Measurements from ENCODE around the gene DAB2IP. TPM values are rescaled to one million over a fixed set of nuclear protein-coding genes. Genes with fewer than 3 reads are reported as not detected.

The DAB2IP gene
- total and polyA plus RNA-seq, 2 experiments from 2014 or later = 8.9 to 42.8 TPM

- no peak for TF ChIP-seq ZNF462 (CRISPR knock-in tag; IDR thresholded peaks at IDR 0.05)
Observed at GRCh38 chr9:121786998-121787422, 135.6 kb downstream of the DAB2IP start (continued).

- TF ChIP-seq REST (IDR thresholded peaks at IDR 0.05; ENCODE audit: unreplicated experiment) (no peak), ZNF331 (CRISPR knock-in tag; IDR thresholded peaks at IDR 0.05; ENCODE audit: low read depth) (no peak), EZH2 (IDR thresholded peaks at IDR 0.05; ENCODE audit: low read depth, unreplicated experiment) (no peak), CTCF (conservative IDR thresholded peaks at IDR 0.05; ENCODE audit: low read depth in 2 of 2) (no peak)
- peaks cover 12% of the 10 kb centered on the region for H3K27me3 Mint-ChIP-seq (ENCODE audit: insufficient read depth, low read depth, poor library complexity)
- Histone ChIP-seq H3K27ac (ENCODE audit: low read depth) (no peak overlapping the region), H3F3A (replicated peaks; ENCODE audit: low read depth) (no peaks in the 10 kb centered on the region), H3K79me2 (replicated peaks; ENCODE audit: insufficient read depth) (no peaks in the 10 kb centered on the region), H3K36me3 (ENCODE audit: insufficient read depth) (no peaks in the 10 kb centered on the region), H3K27me3 (ENCODE audit: insufficient read depth) (no peaks in the 10 kb centered on the region), H3K4me3 (no peak overlapping the region), H4K20me1 (replicated peaks; ENCODE audit: insufficient read depth) (no peaks in the 10 kb centered on the region), H3K4me2 (no peak overlapping the region), H3K9me2 (ENCODE audit: insufficient read depth) (no peaks in the 10 kb centered on the region), H3K4me1 (ENCODE audit: insufficient read depth) (peaks cover 18% of the 10 kb centered on the region), H2AFZ (no peak overlapping the region)
- DNase-seq (ENCODE audit: low spot score) = no peak
- H3K4me1 Mint-ChIP-seq = peaks cover 31% of the 10 kb centered on the region
- no peak overlapping the region for H3K4me3 Mint-ChIP-seq
- H3K9me3 Mint-ChIP-seq = peaks cover 11% of the 10 kb centered on the region; the same call in 2 of the 3 replicates
- ATAC-seq = no peak; the same call in 2 of the 3 replicates
- no peaks in the 10 kb centered on the region; the same call in 1 of the 3 replicates for H3K36me3 Mint-ChIP-seq (ENCODE audit: low read depth)
- H3K27ac Mint-ChIP-seq = peak overlapping the region; percentile 4; the same call in 1 of the 2 replicates
Observed at GRCh38 chr9:121788686-121789366, 137.4 kb downstream of the DAB2IP start.

All from GM23338 (cell line).